WTC11 (cell line): ENCODE data around the gene BSN. TPM values are rescaled to one million over a fixed set of nuclear protein-coding genes. Genes with fewer than 3 reads are reported as not detected.

ENCODE experiments used
- ATAC-seq: fragments of 200-7000 bp; cut with Tn5 transposase; 2 replicates; pipeline ENCODE4 v1.10.0; 2021; ENCODE audit warnings: mild to moderate bottlenecking, moderate library complexity
- CTCF ChIA-PET: fragments of 300-600 bp; sonication (Branson Sonifier 250); formaldehyde crosslinking; loops from one replicate; lab custom pipeline; 2021; ENCODE audit warnings: antibody characterized with exemption; lab: Charles Lee
- POLR2A ChIA-PET: fragments of 350-600 bp; sonication (Branson Sonifier 250); formaldehyde crosslinking; loops from one replicate; lab custom pipeline; 2021; ENCODE audit warnings: antibody characterized with exemption; lab: Charles Lee
- DNase-seq: peaks from one replicate; pipeline ENCODE4 v3.0.0; 2021; ENCODE audit warnings: low spot score
- H3K27ac Mint-ChIP-seq: 2 replicates; pipeline ENCODE4 v1.8.0; 2021; ENCODE audit warnings: mixed read lengths
- H3K27me3 Mint-ChIP-seq: 2 replicates; pipeline ENCODE4 v1.8.0; 2021; ENCODE audit warnings: low read depth, mild to moderate bottlenecking, moderate library complexity, mixed read lengths
- H3K36me3 Mint-ChIP-seq: 2 replicates; pipeline ENCODE4 v1.8.0; 2021; ENCODE audit warnings: mixed read lengths
- H3K4me1 Mint-ChIP-seq: 2 replicates; pipeline ENCODE4 v1.8.0; 2022; ENCODE audit warnings: mixed read lengths
- H3K4me3 Mint-ChIP-seq: 2 replicates; pipeline ENCODE4 v1.8.0; 2021; ENCODE audit warnings: mild to moderate bottlenecking, moderate library complexity, mixed read lengths
- H3K9me3 Mint-ChIP-seq: 2 replicates; pipeline ENCODE4 v1.8.0; 2021; ENCODE audit warnings: mixed read lengths
- CBFB ChIP-seq: sonication (generic); formaldehyde crosslinking; IDR thresholded peaks from 2 replicates; pipeline ENCODE4 v1.8.1; 2022; ENCODE audit warnings: mild to moderate bottlenecking, low read depth, missing genetic modification reagents
- ELF4 ChIP-seq: sonication (generic); formaldehyde crosslinking; IDR thresholded peaks from 2 replicates; pipeline ENCODE4 v1.8.1; 2022; ENCODE audit warnings: low read depth, mild to moderate bottlenecking, moderate library complexity, missing genetic modification reagents
- EMX1 ChIP-seq: fragments of 250-450 bp; sonication (Bioruptor Pico); IDR thresholded peaks from 2 replicates; pipeline ENCODE4 v1.8.0; 2021; ENCODE audit warnings: mild to moderate bottlenecking
- ERG ChIP-seq: fragments of 250-450 bp; sonication (Bioruptor Pico); IDR thresholded peaks from 2 replicates; pipeline ENCODE4 v1.8.0; 2021; ENCODE audit warnings: mild to moderate bottlenecking
- ETV6 ChIP-seq: sonication (generic); formaldehyde crosslinking; IDR thresholded peaks from 2 replicates; pipeline ENCODE4 v1.8.1; 2022; ENCODE audit warnings: mild to moderate bottlenecking, missing genetic modification reagents
- FOXJ3 ChIP-seq: sonication (generic); formaldehyde crosslinking; IDR thresholded peaks from 2 replicates; pipeline ENCODE4 v1.9.0; 2021; ENCODE audit warnings: missing genetic modification reagents, mild to moderate bottlenecking, borderline replicate concordance
- FOXK1 ChIP-seq: sonication (generic); formaldehyde crosslinking; IDR thresholded peaks from 2 replicates; pipeline ENCODE4 v1.8.0; 2022; ENCODE audit warnings: mild to moderate bottlenecking, moderate library complexity, missing genetic modification reagents
- FOXP1 ChIP-seq: sonication (generic); formaldehyde crosslinking; IDR thresholded peaks from 2 replicates; pipeline ENCODE4 v1.8.0; 2022; ENCODE audit warnings: missing genetic modification reagents, mild to moderate bottlenecking, moderate library complexity, borderline replicate concordance
- GRHL2 ChIP-seq: fragments of 250-450 bp; sonication (Bioruptor Pico); IDR thresholded peaks from 2 replicates; pipeline ENCODE4 v1.8.0; 2022; ENCODE audit warnings: mild to moderate bottlenecking, moderate library complexity; ENCODE audit not compliant: insufficient replicate concordance, severe bottlenecking
- HMGXB4 ChIP-seq: sonication (generic); formaldehyde crosslinking; IDR thresholded peaks from 2 replicates; pipeline ENCODE4 v1.8.1; 2023; ENCODE audit warnings: mild to moderate bottlenecking, moderate library complexity, missing genetic modification reagents
- IRF2 ChIP-seq: sonication (generic); formaldehyde crosslinking; IDR thresholded peaks from 2 replicates; pipeline ENCODE4 v1.8.0; 2022; ENCODE audit warnings: low read depth, missing genetic modification reagents, borderline replicate concordance
- JUN ChIP-seq: sonication (generic); formaldehyde crosslinking; IDR thresholded peaks from 2 replicates; pipeline ENCODE4 v1.8.0; 2023; ENCODE audit warnings: mild to moderate bottlenecking, missing genetic modification reagents
- MAX ChIP-seq: sonication (generic); formaldehyde crosslinking; IDR thresholded peaks from 2 replicates; pipeline ENCODE4 v1.8.0; 2022; ENCODE audit warnings: mild to moderate bottlenecking, missing genetic modification reagents
- NFYB ChIP-seq: sonication (generic); formaldehyde crosslinking; conservative IDR thresholded peaks from 2 replicates; pipeline ENCODE4 v1.8.0; 2022; ENCODE audit warnings: low read depth, missing genetic modification reagents
- ZNF219 ChIP-seq: sonication (generic); formaldehyde crosslinking; IDR thresholded peaks from 2 replicates; pipeline ENCODE4 v1.8.0; 2023; ENCODE audit warnings: missing genetic modification reagents, mild to moderate bottlenecking, borderline replicate concordance
- ZNF396 ChIP-seq: fragments of 250-450 bp; sonication (Bioruptor Pico); IDR thresholded peaks from 2 replicates; pipeline ENCODE4 v1.8.0; 2021; ENCODE audit warnings: mild to moderate bottlenecking, moderate library complexity, borderline replicate concordance
- ZNF425 ChIP-seq: fragments of 250-450 bp; sonication (Bioruptor Pico); conservative IDR thresholded peaks from 2 replicates; pipeline ENCODE4 v1.9.0; 2021; ENCODE audit warnings: mild to moderate bottlenecking
- total RNA-seq: library from RNA; stranded (reverse); gene quantifications from 3 replicates; pipeline ENCODE4 v1.2.3, GENCODE V29; 2021
- TF ChIP-seq, protein P1 (sequence below): sonication (generic); formaldehyde crosslinking; IDR thresholded peaks from 2 replicates; pipeline ENCODE4 v1.8.0; 2022; ENCODE audit warnings: mild to moderate bottlenecking, missing genetic modification reagents
- TF ChIP-seq, protein P2 (sequence below): sonication (generic); formaldehyde crosslinking; IDR thresholded peaks from 2 replicates; pipeline ENCODE4 v1.8.0; 2023; ENCODE audit warnings: missing genetic modification reagents, mild to moderate bottlenecking, borderline replicate concordance
- TF ChIP-seq, protein P3 (sequence below): sonication (generic); formaldehyde crosslinking; IDR thresholded peaks from 2 replicates; pipeline ENCODE4 v1.8.0; 2023; ENCODE audit warnings: mild to moderate bottlenecking, missing genetic modification reagents

The BSN gene
- total RNA-seq, 1 experiment from 2014 or later, result 2.8 TPM

- no peak for TF ChIP-seq FOXK1 (CRISPR knock-in tag)
- TF ChIP-seq CBFB (CRISPR knock-in tag), result no peak
- no peak for TF ChIP-seq NFYB (CRISPR knock-in tag)
- TF ChIP-seq FOXJ3 (CRISPR knock-in tag), result no peak
- TF ChIP-seq EMX1 (CRISPR knock-in tag), result no peak
- TF ChIP-seq GRHL2, result no peak
- TF ChIP-seq, protein P1, sequence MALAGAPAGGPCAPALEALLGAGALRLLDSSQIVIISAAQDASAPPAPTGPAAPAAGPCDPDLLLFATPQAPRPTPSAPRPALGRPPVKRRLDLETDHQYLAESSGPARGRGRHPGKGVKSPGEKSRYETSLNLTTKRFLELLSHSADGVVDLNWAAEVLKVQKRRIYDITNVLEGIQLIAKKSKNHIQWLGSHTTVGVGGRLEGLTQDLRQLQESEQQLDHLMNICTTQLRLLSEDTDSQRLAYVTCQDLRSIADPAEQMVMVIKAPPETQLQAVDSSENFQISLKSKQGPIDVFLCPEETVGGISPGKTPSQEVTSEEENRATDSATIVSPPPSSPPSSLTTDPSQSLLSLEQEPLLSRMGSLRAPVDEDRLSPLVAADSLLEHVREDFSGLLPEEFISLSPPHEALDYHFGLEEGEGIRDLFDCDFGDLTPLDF (CRISPR knock-in tag), result no peak
- TF ChIP-seq ELF4 (CRISPR knock-in tag), result no peak
- TF ChIP-seq ZNF219, result no peak
Observed at GRCh38 chr3:49673715-49674496, 119.6 kb downstream of the BSN start, which contains the start of gene APEH (continued).

DNA sequence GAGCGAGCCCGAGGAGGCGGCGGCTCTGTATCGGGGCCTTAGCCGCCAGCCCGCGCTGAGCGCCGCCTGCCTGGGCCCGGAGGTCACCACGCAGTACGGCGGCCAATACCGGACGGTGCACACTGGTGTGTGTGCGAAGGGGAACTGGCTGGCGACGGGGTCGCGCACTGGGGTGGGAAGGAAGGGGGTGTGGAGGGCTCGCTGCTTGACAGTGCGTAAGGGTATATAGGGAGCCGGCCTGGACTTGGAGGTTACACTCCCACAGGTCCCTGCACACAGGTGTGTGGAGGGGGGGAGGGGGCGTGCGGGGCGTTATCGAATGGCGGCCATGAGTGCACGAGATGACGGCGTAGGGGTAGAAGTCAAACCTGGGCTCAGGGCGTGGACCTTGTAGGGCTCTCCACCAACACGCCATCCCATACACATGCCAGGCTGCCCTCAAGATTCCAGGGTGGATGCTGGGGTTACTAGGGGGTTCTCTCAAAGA lies 120.3 kb downstream of the BSN start:
- CTCF ChIA-PET, result interaction anchor here (1.3 kb wide), 1 partner anchor 11 kb away, joined by 3 read pairs; no protein-coding TSS in a partner anchor
- ATAC-seq (peak; percentile 3), DNase-seq (no peak)
- H3K4me1 Mint-ChIP-seq, result peaks cover 21% of the 10 kb centered on the region
- H3K4me3 Mint-ChIP-seq, result peak overlapping the region; percentile 81
- no peaks in the 10 kb centered on the region for H3K27me3 Mint-ChIP-seq
- no peak overlapping the region for H3K27ac Mint-ChIP-seq
- H3K9me3 Mint-ChIP-seq, result no peaks in the 10 kb centered on the region
- peaks cover 24% of the 10 kb centered on the region for H3K36me3 Mint-ChIP-seq
- TF ChIP-seq MAX (CRISPR knock-in tag) (peak; percentile 49; the same call in 1 of the 2 replicates), IRF2 (CRISPR knock-in tag) (no peak), GRHL2 (no peak), ETV6 (0 out of 2 replicates have a peak, but pooled peaks have one; percentile 6), ZNF396 (no peak), HMGXB4 (CRISPR knock-in tag) (peak; percentile 36), JUN (0 out of 2 replicates have a peak, but pooled peaks have one; percentile 27), ZNF425 (no peak), ERG (no peak), FOXP1 (CRISPR knock-in tag) (peak; percentile 22; the same call in 1 of the 2 replicates)
- TF ChIP-seq, protein P2, sequence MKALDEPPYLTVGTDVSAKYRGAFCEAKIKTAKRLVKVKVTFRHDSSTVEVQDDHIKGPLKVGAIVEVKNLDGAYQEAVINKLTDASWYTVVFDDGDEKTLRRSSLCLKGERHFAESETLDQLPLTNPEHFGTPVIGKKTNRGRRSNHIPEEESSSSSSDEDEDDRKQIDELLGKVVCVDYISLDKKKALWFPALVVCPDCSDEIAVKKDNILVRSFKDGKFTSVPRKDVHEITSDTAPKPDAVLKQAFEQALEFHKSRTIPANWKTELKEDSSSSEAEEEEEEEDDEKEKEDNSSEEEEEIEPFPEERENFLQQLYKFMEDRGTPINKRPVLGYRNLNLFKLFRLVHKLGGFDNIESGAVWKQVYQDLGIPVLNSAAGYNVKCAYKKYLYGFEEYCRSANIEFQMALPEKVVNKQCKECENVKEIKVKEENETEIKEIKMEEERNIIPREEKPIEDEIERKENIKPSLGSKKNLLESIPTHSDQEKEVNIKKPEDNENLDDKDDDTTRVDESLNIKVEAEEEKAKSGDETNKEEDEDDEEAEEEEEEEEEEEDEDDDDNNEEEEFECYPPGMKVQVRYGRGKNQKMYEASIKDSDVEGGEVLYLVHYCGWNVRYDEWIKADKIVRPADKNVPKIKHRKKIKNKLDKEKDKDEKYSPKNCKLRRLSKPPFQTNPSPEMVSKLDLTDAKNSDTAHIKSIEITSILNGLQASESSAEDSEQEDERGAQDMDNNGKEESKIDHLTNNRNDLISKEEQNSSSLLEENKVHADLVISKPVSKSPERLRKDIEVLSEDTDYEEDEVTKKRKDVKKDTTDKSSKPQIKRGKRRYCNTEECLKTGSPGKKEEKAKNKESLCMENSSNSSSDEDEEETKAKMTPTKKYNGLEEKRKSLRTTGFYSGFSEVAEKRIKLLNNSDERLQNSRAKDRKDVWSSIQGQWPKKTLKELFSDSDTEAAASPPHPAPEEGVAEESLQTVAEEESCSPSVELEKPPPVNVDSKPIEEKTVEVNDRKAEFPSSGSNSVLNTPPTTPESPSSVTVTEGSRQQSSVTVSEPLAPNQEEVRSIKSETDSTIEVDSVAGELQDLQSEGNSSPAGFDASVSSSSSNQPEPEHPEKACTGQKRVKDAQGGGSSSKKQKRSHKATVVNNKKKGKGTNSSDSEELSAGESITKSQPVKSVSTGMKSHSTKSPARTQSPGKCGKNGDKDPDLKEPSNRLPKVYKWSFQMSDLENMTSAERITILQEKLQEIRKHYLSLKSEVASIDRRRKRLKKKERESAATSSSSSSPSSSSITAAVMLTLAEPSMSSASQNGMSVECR (CRISPR knock-in tag), result 0 out of 2 replicates have a peak, but pooled peaks have one; percentile 72
- TF ChIP-seq, protein P3, sequence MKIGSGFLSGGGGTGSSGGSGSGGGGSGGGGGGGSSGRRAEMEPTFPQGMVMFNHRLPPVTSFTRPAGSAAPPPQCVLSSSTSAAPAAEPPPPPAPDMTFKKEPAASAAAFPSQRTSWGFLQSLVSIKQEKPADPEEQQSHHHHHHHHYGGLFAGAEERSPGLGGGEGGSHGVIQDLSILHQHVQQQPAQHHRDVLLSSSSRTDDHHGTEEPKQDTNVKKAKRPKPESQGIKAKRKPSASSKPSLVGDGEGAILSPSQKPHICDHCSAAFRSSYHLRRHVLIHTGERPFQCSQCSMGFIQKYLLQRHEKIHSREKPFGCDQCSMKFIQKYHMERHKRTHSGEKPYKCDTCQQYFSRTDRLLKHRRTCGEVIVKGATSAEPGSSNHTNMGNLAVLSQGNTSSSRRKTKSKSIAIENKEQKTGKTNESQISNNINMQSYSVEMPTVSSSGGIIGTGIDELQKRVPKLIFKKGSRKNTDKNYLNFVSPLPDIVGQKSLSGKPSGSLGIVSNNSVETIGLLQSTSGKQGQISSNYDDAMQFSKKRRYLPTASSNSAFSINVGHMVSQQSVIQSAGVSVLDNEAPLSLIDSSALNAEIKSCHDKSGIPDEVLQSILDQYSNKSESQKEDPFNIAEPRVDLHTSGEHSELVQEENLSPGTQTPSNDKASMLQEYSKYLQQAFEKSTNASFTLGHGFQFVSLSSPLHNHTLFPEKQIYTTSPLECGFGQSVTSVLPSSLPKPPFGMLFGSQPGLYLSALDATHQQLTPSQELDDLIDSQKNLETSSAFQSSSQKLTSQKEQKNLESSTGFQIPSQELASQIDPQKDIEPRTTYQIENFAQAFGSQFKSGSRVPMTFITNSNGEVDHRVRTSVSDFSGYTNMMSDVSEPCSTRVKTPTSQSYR, result no peak
- POLR2A ChIA-PET, result no interaction called here
